K562 (cell line): Measurements from ENCODE around the gene ZFHX2. TPM values are rescaled to one million over a fixed set of nuclear protein-coding genes. Genes with fewer than 3 reads are reported as not detected.
"Not testable (repeated sequence)": the region's sequence is repeated elsewhere in the genome, so short reads cannot be mapped to it uniquely, and the experiment has no call there.

ENCODE experiments used
- ATAC-seq: fragments of 200-7000 bp; cut with Tn5 transposase; 3 replicates; pipeline ENCODE4 v1.9.1; 2020; ENCODE audit warnings: moderate library complexity
- BruUV-seq: library from RNA; stranded (reverse); fragments of 400-500 nt; replicated peaks from 2 replicates; lab custom pipeline; 2021; lab: Mats Ljungman, UMichigan
- CTCF ChIA-PET: fragments of 300-600 bp; formaldehyde crosslinking; extraction: SDS; loops from one replicate; lab custom pipeline; 2021; ENCODE audit warnings: low intra/inter-chr PET ratio; lab: Yijun Ruan, JAX
- POLR2A ChIA-PET: fragments of 300-600, 350-650 bp; sonication (Branson Sonifier 250); formaldehyde crosslinking; extraction: SDS; loops from one replicate; lab custom pipeline; 2021; ENCODE audit warnings: antibody characterized with exemption, inconsistent platforms; lab: Yijun Ruan, JAX
- DNase-seq, 4 experiments: peaks; one replicate each; pipeline versions ENCODE4 v3.0.0 to v3.0.0-alpha.2; 2011 to 2018; ENCODE audit warnings: low spot score in 3 of 4, mixed read lengths in 3 of 4; ENCODE audit errors: extremely low read depth in 1 of 4
- FAIRE-seq: peaks from 2 replicates; lab custom pipeline; 2011; peaks lifted over from hg19 to GRCh38; lab: Jason Lieb, UNC
- H2AFZ ChIP-seq: 2 replicates; pipeline ENCODE4 v1.6.0; 2011; ENCODE audit warnings: low read depth, low read length, control low read depth, inconsistent platforms
- H3K27ac ChIP-seq: fragments of 200-600 bp; 3 replicates; pipeline ENCODE4 v1.8.0; 2011; ENCODE audit warnings: low read depth, mild to moderate bottlenecking, control low read depth, inconsistent platforms, low read length, moderate library complexity, mixed read lengths; ENCODE audit errors: extremely low read depth
- H3K27me3 ChIP-seq, 2 experiments: fragments of 300-600 bp in 1 of 2; 2 replicates in 1 of 2; 3 replicates in 1 of 2; pipeline versions ENCODE4 v1.6.0 to v1.8.0; 2011; ENCODE audit warnings: inconsistent platforms in 2 of 2, low read length in 2 of 2, mild to moderate bottlenecking in 1 of 2, mixed read lengths in 1 of 2, moderate library complexity in 1 of 2; ENCODE audit not compliant: control insufficient read depth in 2 of 2, insufficient read depth in 2 of 2
- H3K36me3 ChIP-seq: fragments of 300-600 bp; 3 replicates; pipeline ENCODE4 v1.8.0; 2011; ENCODE audit warnings: mild to moderate bottlenecking, low read length, inconsistent platforms; ENCODE audit not compliant: control insufficient read depth, insufficient read depth
- H3K4me1 ChIP-seq, 2 experiments: fragments of 200-600 bp in 1 of 2; replicated peaks in 1 of 2; 2 replicates in 1 of 2; 3 replicates in 1 of 2; pipeline versions ENCODE4 v1.5.1 to v1.8.0; 2011; ENCODE audit warnings: inconsistent platforms in 2 of 2, low read length in 2 of 2, mild to moderate bottlenecking in 1 of 2, mixed read lengths in 1 of 2, moderate library complexity in 1 of 2; ENCODE audit not compliant: control insufficient read depth in 2 of 2, insufficient read depth in 2 of 2
- H3K4me2 ChIP-seq: 2 replicates; pipeline ENCODE4 v1.6.1; 2011; ENCODE audit warnings: low read length, control low read depth, inconsistent platforms, mixed read lengths; ENCODE audit not compliant: insufficient read depth
- H3K4me3 ChIP-seq: fragments of 200-600 bp; sonication (generic), shearing (Covaris generic); 2 replicates; pipeline ENCODE4 v1.5.1; 2016; ENCODE audit warnings: control low read depth, inconsistent platforms
- H3K79me2 ChIP-seq: fragments of 200-600 bp; 3 replicates; pipeline ENCODE4 v1.8.0; 2011; ENCODE audit warnings: low read length, inconsistent platforms; ENCODE audit not compliant: control insufficient read depth, insufficient read depth
- H3K9ac ChIP-seq, 2 experiments: 2 replicates each; pipeline versions ENCODE4 v1.6.0 to v1.6.1; 2011; ENCODE audit warnings: low read depth in 2 of 2, low read length in 2 of 2, control low read depth in 1 of 2, inconsistent platforms in 1 of 2, mild to moderate bottlenecking in 1 of 2, mixed read lengths in 1 of 2; ENCODE audit not compliant: insufficient read depth in 1 of 2
- H3K9me1 ChIP-seq: one replicate; pipeline ENCODE4 v1.6.0; 2011; ENCODE audit warnings: inconsistent platforms, mild to moderate bottlenecking, low read length, moderate library complexity; ENCODE audit not compliant: control insufficient read depth, insufficient read depth
- H3K9me3 ChIP-seq: replicated peaks from 2 replicates; pipeline ENCODE4 v1.5.1; 2011; ENCODE audit warnings: low read depth, low read length, inconsistent platforms; ENCODE audit not compliant: control insufficient read depth, insufficient read depth
- H4K20me1 ChIP-seq: replicated peaks from 2 replicates; pipeline ENCODE4 v1.6.1; 2011; ENCODE audit warnings: low read length, inconsistent platforms, mixed read lengths; ENCODE audit not compliant: control insufficient read depth, insufficient read depth
- ARID4B ChIP-seq: sonication (generic); formaldehyde crosslinking; IDR thresholded peaks from 2 replicates; pipeline ENCODE4 v1.8.0; 2022; ENCODE audit warnings: mild to moderate bottlenecking, missing genetic modification reagents
- ZNF143 ChIP-seq: sonication (generic); formaldehyde crosslinking; IDR thresholded peaks from 2 replicates; pipeline ENCODE4 v1.9.0; 2022; ENCODE audit warnings: mild to moderate bottlenecking, missing genetic modification reagents
- WGBS: fragments of 100-300 bp; shearing (Covaris generic); methylation state at CpG from one replicate; pipeline ENCODE4 v1.1.6; 2016; ENCODE audit warnings: low coverage, mixed read lengths; ENCODE audit not compliant: insufficient coverage; ENCODE audit errors: missing lambda C conversion rate; 5-methylcytosine and 5-hydroxymethylcytosine counted together
- in situ Hi-C: fragments of 300-500 bp; cut with MboI; formaldehyde crosslinking; loops from 4 replicates; pipeline ENCODE4 v1.15.0; 2018; ENCODE audit warnings: inconsistent platforms, mixed read lengths
- intact Hi-C: fragments of 100-400 bp; cut with micrococcal nuclease; formaldehyde crosslinking; loops from 2 replicates; pipeline ENCODE4 v1.14.2; 2022
- polyA plus RNA-seq, 8 experiments: library from polyadenylated mRNA; depleted of rRNA in 4 of 8; stranded (reverse) in 5 of 8; unstranded in 3 of 8; fragments of >200 nt; fragmentation: Nextera tagmentation in 2 of 8; fragmentation: Illumina TruSeq in 1 of 8; extraction: Ambion mirVana in 2 of 8; extraction: Trizol in 1 of 8; gene quantifications; 2 replicates each; pipeline versions ENCODE4 v1.2.1 to v1.2.3, GENCODE V29; 2011 to 2014; ENCODE audit warnings: inconsistent platforms in 1 of 8, missing spikeins in 1 of 8
- total RNA-seq, 7 experiments: library from RNA; depleted of rRNA in 6 of 7; stranded (reverse); fragments of >200 nt in 6 of 7; fragmentation: Illumina TruSeq in 2 of 7; extraction: Trizol in 2 of 7; gene quantifications; 2 replicates each; pipeline versions ENCODE4 v1.2.1 to v1.2.3, GENCODE V29; 2011 to 2021; ENCODE audit warnings: low replicate concordance in 1 of 7

ZFHX2 gene
- total and polyA plus RNA-seq, 9 of the 15 experiments (the other 6 are each of a cell fraction or from before 2014, with no cell fraction given): 0.06 to 0.11 (median 0.11) TPM; not detected in 4

GRCh38 chr14:23600322-23600707 is 48.8 kb upstream of the ZFHX2 start (continued):
- TF ChIP-seq ARID4B (CRISPR knock-in tag): no peak
- no peak for TF ChIP-seq ZNF143 (CRISPR knock-in tag)

- H3K9me1 ChIP-seq, H2AFZ ChIP-seq, DNase-seq, H4K20me1 ChIP-seq, H3K79me2 ChIP-seq, ATAC-seq, H3K27ac ChIP-seq, in situ Hi-C loops, H3K36me3 ChIP-seq, H3K9me3 ChIP-seq, BruUV-seq, H3K27me3 ChIP-seq, H3K4me2 ChIP-seq, intact Hi-C loops, H3K4me3 ChIP-seq, FAIRE-seq, CTCF ChIA-PET, H3K4me1 ChIP-seq, H3K9ac ChIP-seq: not testable (repeated sequence)
- POLR2A ChIA-PET: interaction anchor here (0.7 kb wide), 1 partner anchor 38 kb away, joined by 4 read pairs; no protein-coding TSS in a partner anchor
- 0% methylated on average over 3 of the region's 3 CpGs for WGBS
Observed at GRCh38 chr14:23594191-23594590, 42.6 kb upstream of the ZFHX2 start.
